ENCODE measurements around the gene PRKAB1. TPM values are rescaled to one million over a fixed set of nuclear protein-coding genes. Genes with fewer than 3 reads are reported as not detected.

The PRKAB1 gene
- total and polyA plus RNA-seq, 9 of the 15 experiments (the other 6 are each of a cell fraction or from before 2014, with no cell fraction given) = 32.6 to 94.2 (median 63.8) TPM

DNA sequence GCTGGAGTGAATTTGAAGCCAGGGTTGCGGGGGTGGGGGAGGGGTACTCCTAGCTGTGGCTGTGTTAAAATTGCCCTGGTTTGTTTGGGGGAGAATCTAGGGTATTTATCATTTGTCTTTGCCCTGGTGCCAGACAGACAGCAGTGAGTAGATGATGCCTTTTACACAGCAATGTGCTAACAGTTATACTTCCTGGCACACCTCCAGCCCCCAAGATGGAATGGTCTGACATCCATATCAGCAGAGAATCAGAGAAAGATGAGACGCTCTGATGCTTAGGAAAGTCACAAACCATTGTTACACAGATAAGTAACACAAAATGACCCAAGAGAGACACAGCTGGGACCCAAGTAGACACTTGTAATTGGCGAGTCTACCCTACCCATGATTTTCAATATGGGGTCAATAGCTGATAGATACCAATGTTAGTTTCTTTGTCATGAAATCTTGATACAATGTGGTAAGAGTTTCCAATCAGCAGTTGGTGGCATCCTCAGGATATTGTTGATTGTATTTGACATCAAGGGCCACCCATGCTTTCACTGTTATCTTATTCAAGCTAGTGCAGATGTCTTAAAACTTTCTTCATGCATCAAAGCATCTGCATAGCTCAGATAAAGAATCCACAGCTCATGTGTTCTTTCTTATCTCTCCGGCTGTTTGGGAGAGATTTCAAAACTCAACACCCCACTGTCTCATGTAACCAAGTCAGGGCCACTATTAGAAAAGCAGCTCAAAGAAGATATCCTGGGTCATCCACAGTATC lies 2.6 kb upstream of the PRKAB1 start (continued):
- TF ChIP-seq, protein P1, sequence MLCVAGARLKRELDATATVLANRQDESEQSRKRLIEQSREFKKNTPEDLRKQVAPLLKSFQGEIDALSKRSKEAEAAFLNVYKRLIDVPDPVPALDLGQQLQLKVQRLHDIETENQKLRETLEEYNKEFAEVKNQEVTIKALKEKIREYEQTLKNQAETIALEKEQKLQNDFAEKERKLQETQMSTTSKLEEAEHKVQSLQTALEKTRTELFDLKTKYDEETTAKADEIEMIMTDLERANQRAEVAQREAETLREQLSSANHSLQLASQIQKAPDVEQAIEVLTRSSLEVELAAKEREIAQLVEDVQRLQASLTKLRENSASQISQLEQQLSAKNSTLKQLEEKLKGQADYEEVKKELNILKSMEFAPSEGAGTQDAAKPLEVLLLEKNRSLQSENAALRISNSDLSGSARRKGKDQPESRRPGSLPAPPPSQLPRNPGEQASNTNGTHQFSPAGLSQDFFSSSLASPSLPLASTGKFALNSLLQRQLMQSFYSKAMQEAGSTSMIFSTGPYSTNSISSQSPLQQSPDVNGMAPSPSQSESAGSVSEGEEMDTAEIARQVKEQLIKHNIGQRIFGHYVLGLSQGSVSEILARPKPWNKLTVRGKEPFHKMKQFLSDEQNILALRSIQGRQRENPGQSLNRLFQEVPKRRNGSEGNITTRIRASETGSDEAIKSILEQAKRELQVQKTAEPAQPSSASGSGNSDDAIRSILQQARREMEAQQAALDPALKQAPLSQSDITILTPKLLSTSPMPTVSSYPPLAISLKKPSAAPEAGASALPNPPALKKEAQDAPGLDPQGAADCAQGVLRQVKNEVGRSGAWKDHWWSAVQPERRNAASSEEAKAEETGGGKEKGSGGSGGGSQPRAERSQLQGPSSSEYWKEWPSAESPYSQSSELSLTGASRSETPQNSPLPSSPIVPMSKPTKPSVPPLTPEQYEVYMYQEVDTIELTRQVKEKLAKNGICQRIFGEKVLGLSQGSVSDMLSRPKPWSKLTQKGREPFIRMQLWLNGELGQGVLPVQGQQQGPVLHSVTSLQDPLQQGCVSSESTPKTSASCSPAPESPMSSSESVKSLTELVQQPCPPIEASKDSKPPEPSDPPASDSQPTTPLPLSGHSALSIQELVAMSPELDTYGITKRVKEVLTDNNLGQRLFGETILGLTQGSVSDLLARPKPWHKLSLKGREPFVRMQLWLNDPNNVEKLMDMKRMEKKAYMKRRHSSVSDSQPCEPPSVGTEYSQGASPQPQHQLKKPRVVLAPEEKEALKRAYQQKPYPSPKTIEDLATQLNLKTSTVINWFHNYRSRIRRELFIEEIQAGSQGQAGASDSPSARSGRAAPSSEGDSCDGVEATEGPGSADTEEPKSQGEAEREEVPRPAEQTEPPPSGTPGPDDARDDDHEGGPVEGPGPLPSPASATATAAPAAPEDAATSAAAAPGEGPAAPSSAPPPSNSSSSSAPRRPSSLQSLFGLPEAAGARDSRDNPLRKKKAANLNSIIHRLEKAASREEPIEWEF (CRISPR knock-in tag; IDR thresholded peaks at IDR 0.05) = peak; percentile 96
- TF ChIP-seq, protein P2, sequence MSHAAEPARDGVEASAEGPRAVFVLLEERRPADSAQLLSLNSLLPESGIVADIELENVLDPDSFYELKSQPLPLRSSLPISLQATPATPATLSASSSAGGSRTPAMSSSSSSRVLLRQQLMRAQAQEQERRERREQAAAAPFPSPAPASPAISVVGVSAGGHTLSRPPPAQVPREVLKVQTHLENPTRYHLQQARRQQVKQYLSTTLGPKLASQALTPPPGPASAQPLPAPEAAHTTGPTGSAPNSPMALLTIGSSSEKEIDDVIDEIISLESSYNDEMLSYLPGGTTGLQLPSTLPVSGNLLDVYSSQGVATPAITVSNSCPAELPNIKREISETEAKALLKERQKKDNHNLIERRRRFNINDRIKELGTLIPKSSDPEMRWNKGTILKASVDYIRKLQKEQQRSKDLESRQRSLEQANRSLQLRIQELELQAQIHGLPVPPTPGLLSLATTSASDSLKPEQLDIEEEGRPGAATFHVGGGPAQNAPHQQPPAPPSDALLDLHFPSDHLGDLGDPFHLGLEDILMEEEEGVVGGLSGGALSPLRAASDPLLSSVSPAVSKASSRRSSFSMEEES (CRISPR knock-in tag; IDR thresholded peaks at IDR 0.05) = peak; percentile 46; the same call in 1 of the 2 replicates
- TF ChIP-seq CHD4 (IDR thresholded peaks at IDR 0.05; ENCODE audit: insufficient read depth, insufficient replicate concordance, low read depth, low read length, poor library complexity, severe bottlenecking) = peak; percentile 52

Data from K562 (cell line).